ENCODE results near the gene PDK1.

- TF ChIP-seq CTCF (IDR thresholded peaks at IDR 0.05) (no peak), POLR2A (IDR thresholded peaks at IDR 0.05) (no peak)
Measured at GRCh38 chr2:172586245-172586891, 30.5 kb downstream of the PDK1 start.
